Stimulated activated CD4-positive, alpha-beta T cell treated with anti-CD3 and anti-CD28 coated beads, TNF-alpha, amount 100 ng/mL, for 4 hours (primary cell): ENCODE measurements around the gene TMTC3.
"Not testable (repeated sequence)": the region's sequence is repeated elsewhere in the genome, so short reads cannot be mapped to it uniquely, and the experiment has no call there.

Source experiments
- DNase-seq, 3 experiments: peaks; one replicate each; pipeline ENCODE4 v3.0.0-alpha.2; 2020; ENCODE audit warnings: low read depth in 3 of 3

TMTC3 gene

GRCh38 chr12:88141774-88142609 lies at the start of gene TMTC3, which contains the start of gene CEP290:
Gene TMTC3, plus strand, starts transcription at chr12:88142307. Its CDS starts 6,009 bp downstream, at chr12:88148316.
Gene CEP290, minus strand, starts transcription at chr12:88142088. Its CDS starts 781 bp downstream, at chr12:88141307.
- DNase-seq: peak; percentile 76 to 86 (median 83)

- DNase-seq: no peak
Measured at GRCh38 chr12:88092771-88093170, 49.3 kb upstream of the TMTC3 start.

- no peak for DNase-seq
Measured at GRCh38 chr12:88093573-88093972, 48.5 kb upstream of the TMTC3 start.

- DNase-seq: no peak
Measured at GRCh38 chr12:88108021-88108420, 34.1 kb upstream of the TMTC3 start.

- DNase-seq: no peak
Measured at GRCh38 chr12:88111074-88111652, 30.9 kb upstream of the TMTC3 start.

- DNase-seq: no peak
Measured at GRCh38 chr12:88113871-88114270, 28.2 kb upstream of the TMTC3 start.

- no peak for DNase-seq
Measured at GRCh38 chr12:88122666-88123065, 19.4 kb upstream of the TMTC3 start.

- no peak for DNase-seq
Measured at GRCh38 chr12:88127099-88127498, 15.0 kb upstream of the TMTC3 start.

GRCh38 chr12:88127855-88128254 lies 14.3 kb upstream of the TMTC3 start:
- no peak for DNase-seq

- DNase-seq: no peak
Measured at GRCh38 chr12:88132392-88132791, 9.7 kb upstream of the TMTC3 start.

- DNase-seq: not testable (repeated sequence)
Measured at GRCh38 chr12:88133181-88133580, 8.9 kb upstream of the TMTC3 start.

- not testable (repeated sequence) for DNase-seq
Measured at GRCh38 chr12:88139711-88140110, 2.4 kb upstream of the TMTC3 start.

GRCh38 chr12:88141425-88141773 lies 708 bp upstream of the TMTC3 start:
- DNase-seq: no peak

GRCh38 chr12:88142610-88142991 lies 494 bp downstream of the TMTC3 start:
- no peak for DNase-seq

- DNase-seq: no peak
Measured at GRCh38 chr12:88144037-88144436, 1.9 kb downstream of the TMTC3 start.

- DNase-seq: no peak
Measured at GRCh38 chr12:88144546-88145468, 2.7 kb downstream of the TMTC3 start.

GRCh38 chr12:88145567-88146505 lies 3.7 kb downstream of the TMTC3 start:
- no peak for DNase-seq

GRCh38 chr12:88150063-88150462 lies 8.0 kb downstream of the TMTC3 start:
- DNase-seq: no peak

GRCh38 chr12:88153959-88154358 lies 11.9 kb downstream of the TMTC3 start:
- DNase-seq: no peak

GRCh38 chr12:88156075-88156654 lies 14.1 kb downstream of the TMTC3 start:
- no peak for DNase-seq

GRCh38 chr12:88163371-88163770 lies 21.3 kb downstream of the TMTC3 start:
- no peak for DNase-seq
